Measurements from ENCODE around the gene EXOC6B. TPM values are rescaled to one million over a fixed set of nuclear protein-coding genes. Genes with fewer than 3 reads are reported as not detected.

Gene EXOC6B
- total RNA-seq, 1 donor from 2014 or later = 32.4 TPM

DNA sequence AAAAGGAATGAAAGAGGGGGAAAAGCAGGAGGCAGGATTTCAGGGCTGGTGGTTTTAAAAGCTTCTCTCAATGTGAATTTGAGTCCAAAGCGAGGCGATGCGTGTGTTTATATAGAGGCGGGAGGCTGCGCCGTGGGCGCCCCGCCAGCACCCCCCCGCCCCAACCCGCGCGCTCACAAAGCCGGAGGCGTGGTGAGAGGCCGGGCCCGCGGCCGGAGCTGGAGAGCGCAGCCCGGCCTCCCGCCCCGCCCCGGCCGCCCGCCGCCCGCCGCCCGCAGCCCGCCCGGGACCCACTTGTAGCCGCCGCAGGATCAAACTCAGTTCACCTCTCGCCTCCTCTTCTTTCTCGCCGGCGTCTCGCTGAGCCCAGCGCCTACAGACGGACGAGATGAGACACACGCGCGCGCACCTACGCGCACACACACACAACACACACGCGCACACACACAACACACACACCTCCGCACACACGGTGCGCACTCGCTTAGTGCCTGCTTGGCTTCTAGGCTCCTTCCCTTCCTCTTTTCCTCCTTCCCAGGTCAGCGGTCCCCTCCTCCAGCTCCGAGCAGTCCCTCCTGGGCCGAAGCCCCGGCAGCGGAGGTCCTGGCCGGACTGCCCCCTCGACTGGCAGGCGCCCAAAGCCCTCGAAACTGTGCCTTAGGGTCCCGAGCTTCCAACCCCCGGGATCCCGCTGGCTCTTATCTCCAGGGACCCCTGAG lies 676.8 kb downstream of the EXOC6B start:
- Histone ChIP-seq H3K9me3 (no peaks in the 10 kb centered on the region), H3K27ac (no peak overlapping the region), H3K4me3 (peak overlapping the region; percentile 52 to 72), H3K27me3 (no peaks in the 10 kb centered on the region), H3K36me3 (no peaks in the 10 kb centered on the region), H3K4me1 (peaks cover 11 to 33% of the 10 kb centered on the region in 2 donors)
- intact Hi-C loops (cut with DNase I) = loop anchor here (5.0 to 10.0 kb wide), 6 partner anchors 267 to 1847 kb away; partner anchors contain the start of genes FAM136A and ZNF638
- TF ChIP-seq CTCF (IDR thresholded peaks at IDR 0.05) = no peak
- peak in 1 of 2 donors; percentile 72 for DNase-seq (ENCODE audit: low spot score in 2 of 2)

GRCh38 chr2:72148003-72148836 lies 677.6 kb downstream of the EXOC6B start:
- H3K4me1 ChIP-seq = peaks cover 11 to 36% of the 10 kb centered on the region in 2 donors
- intact Hi-C loops (cut with DNase I) = loop anchor here (5.0 to 10.0 kb wide), 6 partner anchors 266 to 1846 kb away; partner anchors contain the start of genes FAM136A and ZNF638

DNA sequence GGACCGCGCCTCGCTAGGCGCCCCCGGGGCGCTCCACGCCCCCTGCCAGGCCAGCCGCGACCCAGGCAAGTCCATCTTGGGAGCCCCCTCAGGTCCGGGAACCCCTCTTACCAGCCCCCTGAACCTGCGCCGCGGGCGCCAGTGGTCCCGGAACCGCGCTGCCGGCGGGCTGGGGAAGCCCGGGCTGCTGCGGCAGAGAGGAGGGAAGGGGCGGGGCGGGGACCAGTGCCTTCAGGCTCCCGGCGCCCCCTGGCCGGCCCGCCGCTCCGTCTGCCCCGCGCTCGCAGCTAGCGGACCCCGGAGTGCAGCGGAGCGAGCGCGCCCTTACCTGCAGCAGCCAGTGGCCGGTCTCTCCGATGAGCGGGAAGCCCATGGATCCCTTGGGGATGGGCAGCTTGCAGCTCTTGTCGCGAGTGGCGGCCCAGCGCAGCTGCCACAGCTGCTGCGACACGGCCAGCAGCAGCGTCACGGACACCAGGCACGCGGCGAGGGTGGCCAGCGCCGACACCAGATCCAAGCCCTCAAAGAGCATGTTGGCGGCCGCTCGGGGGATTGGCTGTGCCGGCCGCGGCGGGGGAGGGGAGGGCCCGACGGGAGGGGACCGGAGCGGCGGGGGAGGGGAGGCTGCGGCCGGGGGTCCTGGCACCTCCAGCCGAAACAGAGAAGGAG lies 678.4 kb downstream of the EXOC6B start, which contains the start of gene CYP26B1:
Gene CYP26B1, minus strand, starts transcription at position 560 of the 669 bp plus-strand sequence. Its CDS starts 28 bp downstream, at position 532.
- TF ChIP-seq CTCF (IDR thresholded peaks at IDR 0.05) = peak in 1 of 3 experiments; percentile 17
- Histone ChIP-seq H3K4me3 (peak within 1 kb of the TSS; percentile 52 to 72), H3K4me1 (peaks cover 15 to 41% of the 10 kb centered on the region in 2 donors), H3K36me3 (no peaks in the 10 kb centered on the region), H3K27me3 (no peaks in the 10 kb centered on the region), H3K9me3 (no peaks in the 10 kb centered on the region), H3K27ac (peak within 1 kb of the TSS in 1 of 2 donors; percentile 85)
- intact Hi-C loops (cut with DNase I) = loop anchor here (5.0 to 10.0 kb wide), 6 partner anchors 265 to 1845 kb away; partner anchors contain the start of genes FAM136A and ZNF638
- DNase-seq (ENCODE audit: low spot score in 2 of 2) = peak in 1 of 2 donors; percentile 74

More at GRCh38 chr2:72148003-72148836, 677.6 kb downstream of the EXOC6B start:
- Histone ChIP-seq H3K4me3 (peak overlapping the region; percentile 52 to 72), H3K27me3 (no peaks in the 10 kb centered on the region), H3K9me3 (no peaks in the 10 kb centered on the region), H3K27ac (peak overlapping the region in 1 of 2 donors; percentile 31), H3K36me3 (no peaks in the 10 kb centered on the region)
- TF ChIP-seq CTCF (IDR thresholded peaks at IDR 0.05) = no peak
- DNase-seq (ENCODE audit: low spot score in 2 of 2) = no peak

GRCh38 chr2:72146347-72147302 lies 679.2 kb downstream of the EXOC6B start:
- intact Hi-C loops (cut with DNase I) = loop anchor here (5.0 to 10.0 kb wide), 6 partner anchors 264 to 1844 kb away; partner anchors contain the start of genes FAM136A and ZNF638
- peak in 1 of 2 donors; percentile 62 for DNase-seq (ENCODE audit: low spot score in 2 of 2)
- peaks cover 15 to 45% of the 10 kb centered on the region in 2 donors for H3K4me1 ChIP-seq
- no peaks in the 10 kb centered on the region for H3K36me3 ChIP-seq
- no peak for TF ChIP-seq CTCF (IDR thresholded peaks at IDR 0.05)
- H3K9me3 ChIP-seq = no peaks in the 10 kb centered on the region
- H3K27me3 ChIP-seq = no peaks in the 10 kb centered on the region
- peak overlapping the region; percentile 52 to 72 for H3K4me3 ChIP-seq
- peak overlapping the region; percentile 85 to 87 for H3K27ac ChIP-seq
